ENCODE measurements around the gene ARHGAP42. TPM values are rescaled to one million over a fixed set of nuclear protein-coding genes. Genes with fewer than 3 reads are reported as not detected.

ARHGAP42 gene
- total RNA-seq, 1 experiment from 2014 or later: 39.1 TPM

DNA sequence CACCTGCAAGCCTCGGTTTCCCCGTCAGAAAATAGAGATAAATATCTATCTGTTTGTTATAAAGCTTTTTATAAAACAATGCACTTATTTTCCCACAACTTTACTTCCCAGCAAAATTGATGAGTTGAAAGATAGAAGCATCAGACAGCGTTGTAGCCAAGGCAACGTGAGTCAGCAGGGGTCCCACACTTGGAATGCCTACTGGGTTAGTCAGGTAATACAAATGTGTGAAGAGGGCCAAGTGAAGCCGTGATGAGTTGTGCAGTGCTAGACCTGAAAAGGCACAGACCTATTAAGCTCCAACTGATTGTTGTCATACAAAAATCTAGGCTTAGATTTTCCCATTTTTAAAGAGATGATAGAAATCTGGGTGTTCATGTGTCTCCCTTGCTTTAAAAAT, 323.8 kb downstream of the ARHGAP42 start:
- no peak overlapping the region for H3K56ac ChIP-seq (ENCODE audit: insufficient read length, low read depth, low read length)
- no peak overlapping the region for H3K4me3 Mint-ChIP-seq
- no peaks in the 10 kb centered on the region for H3K27me3 Mint-ChIP-seq (ENCODE audit: low read depth)
- peaks cover 0 to 2% of the 10 kb centered on the region in 2 experiments; a peak in 1 of 5 replicates for H3K9me3 Mint-ChIP-seq
- no peak overlapping the region for H2BK15ac ChIP-seq (ENCODE audit: low read depth, low read length)
- no peak overlapping the region for H2AK5ac ChIP-seq (ENCODE audit: insufficient read length, low read length)
- H3K27me3 ChIP-seq (ENCODE audit: insufficient read depth, low read length): no peaks in the 10 kb centered on the region
- no peak overlapping the region for H3K4me2 ChIP-seq (ENCODE audit: insufficient read depth, insufficient read length, low read length)
- no peaks in the 10 kb centered on the region; a peak in 1 of 7 replicates for H3K36me3 Mint-ChIP-seq (ENCODE audit: insufficient read depth in 1 of 3, low read depth in 3 of 3)
- no peak overlapping the region for H2BK5ac ChIP-seq (ENCODE audit: insufficient read length, low read length)
- no peaks in the 10 kb centered on the region for H4K20me1 ChIP-seq (ENCODE audit: control insufficient read depth, insufficient read depth, insufficient read length)
- H3K27ac ChIP-seq (ENCODE audit: insufficient read length, low read depth, low read length): no peak overlapping the region
- H3K23me2 ChIP-seq (ENCODE audit: insufficient read length, low read depth, low read length, poor library complexity, severe bottlenecking): no peaks in the 10 kb centered on the region
- no peak overlapping the region for H2BK20ac ChIP-seq (ENCODE audit: low read depth, low read length, poor library complexity, severe bottlenecking)
- H4K91ac ChIP-seq (ENCODE audit: insufficient read length, low read depth, low read length): no peak overlapping the region
- no peak overlapping the region for H3K14ac ChIP-seq (ENCODE audit: insufficient read depth, low read length)
- no peak overlapping the region for H3K9ac ChIP-seq (ENCODE audit: extremely low read depth, insufficient read length, low read length)
- no peak overlapping the region for H3K4ac ChIP-seq (ENCODE audit: low read depth, low read length)
- H3K27ac Mint-ChIP-seq: no peak overlapping the region
- WGBS (ENCODE audit: extremely low coverage, insufficient read length, low lambda C conversion rate): no CpG with 5 or more reads among the region's 5 CpGs
- H3K9me3 ChIP-seq (ENCODE audit: control insufficient read depth, low read depth, low read length): no peaks in the 10 kb centered on the region
- no peak overlapping the region for H3K18ac ChIP-seq (ENCODE audit: insufficient read length, low read depth, low read length)
- H2BK120ac ChIP-seq (ENCODE audit: low read depth, low read length, poor library complexity, severe bottlenecking): no peak overlapping the region
- no peaks in the 10 kb centered on the region for H3K4me1 ChIP-seq (ENCODE audit: insufficient read depth, low read length)
- TF ChIP-seq, protein P1, sequence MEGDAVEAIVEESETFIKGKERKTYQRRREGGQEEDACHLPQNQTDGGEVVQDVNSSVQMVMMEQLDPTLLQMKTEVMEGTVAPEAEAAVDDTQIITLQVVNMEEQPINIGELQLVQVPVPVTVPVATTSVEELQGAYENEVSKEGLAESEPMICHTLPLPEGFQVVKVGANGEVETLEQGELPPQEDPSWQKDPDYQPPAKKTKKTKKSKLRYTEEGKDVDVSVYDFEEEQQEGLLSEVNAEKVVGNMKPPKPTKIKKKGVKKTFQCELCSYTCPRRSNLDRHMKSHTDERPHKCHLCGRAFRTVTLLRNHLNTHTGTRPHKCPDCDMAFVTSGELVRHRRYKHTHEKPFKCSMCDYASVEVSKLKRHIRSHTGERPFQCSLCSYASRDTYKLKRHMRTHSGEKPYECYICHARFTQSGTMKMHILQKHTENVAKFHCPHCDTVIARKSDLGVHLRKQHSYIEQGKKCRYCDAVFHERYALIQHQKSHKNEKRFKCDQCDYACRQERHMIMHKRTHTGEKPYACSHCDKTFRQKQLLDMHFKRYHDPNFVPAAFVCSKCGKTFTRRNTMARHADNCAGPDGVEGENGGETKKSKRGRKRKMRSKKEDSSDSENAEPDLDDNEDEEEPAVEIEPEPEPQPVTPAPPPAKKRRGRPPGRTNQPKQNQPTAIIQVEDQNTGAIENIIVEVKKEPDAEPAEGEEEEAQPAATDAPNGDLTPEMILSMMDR (conservative IDR thresholded peaks at IDR 0.05): no peak
- H3K4me1 Mint-ChIP-seq: peaks cover 0 to 8% of the 10 kb centered on the region in 2 experiments; a peak in 1 of 4 replicates
- no peak overlapping the region for H2BK12ac ChIP-seq (ENCODE audit: insufficient read length, low read depth, low read length)
- no peak overlapping the region for H4K8ac ChIP-seq (replicated peaks; ENCODE audit: insufficient read length, low read depth, low read length)
- no peak overlapping the region for H3K23ac ChIP-seq (ENCODE audit: insufficient read length, low read depth, low read length)
- DNase-seq: peak; percentile 46
- no peaks in the 10 kb centered on the region for H3K79me1 ChIP-seq (ENCODE audit: insufficient read depth, low read depth, low read length, poor library complexity, severe bottlenecking)
- H3K79me2 ChIP-seq (ENCODE audit: insufficient read depth, low read length): no peaks in the 10 kb centered on the region
- no peak overlapping the region for H4K5ac ChIP-seq (ENCODE audit: insufficient read length, low read depth, low read length)
- no peak overlapping the region for H2AFZ ChIP-seq (ENCODE audit: low read length)
- H3T11ph ChIP-seq (ENCODE audit: low read length): no peak overlapping the region

Measured in H9 (cell line).